OCI-LY3 (cell line): ENCODE data around the gene INCA1.

ENCODE experiments used
- H2AFZ ChIP-seq: fragments of 200-600, 300-600 bp; shearing (Covaris generic); 2 replicates; pipeline ENCODE4 v1.6.0; 2014; ENCODE audit warnings: antibody characterized with exemption, low read depth, low read length
- H3K27ac ChIP-seq: fragments of 200-600, 300-600 bp; sonication (generic); 2 replicates; pipeline ENCODE4 v1.5.1; 2014; ENCODE audit warnings: mild to moderate bottlenecking, low read length, moderate library complexity, mixed read lengths
- H3K27me3 ChIP-seq: fragments of 200-600, 300-600 bp; sonication (generic); 2 replicates; pipeline ENCODE4 v1.6.1; 2014; ENCODE audit warnings: low read depth, low read length, mixed read lengths
- H3K36me3 ChIP-seq: fragments of 200-600, 300-600 bp; sonication (generic); replicated peaks from 2 replicates; pipeline ENCODE3; 2014; ENCODE audit warnings: low read depth, low read length, mixed read lengths
- H3K4me1 ChIP-seq: fragments of 300-600, 200-600 bp; sonication (generic); 2 replicates; pipeline ENCODE4 v1.6.1; 2014; ENCODE audit warnings: low read length, mixed read lengths
- H3K4me2 ChIP-seq: fragments of 200-600, 300-600 bp; sonication (generic); 2 replicates; pipeline ENCODE4 v1.6.1; 2014; ENCODE audit warnings: low read length, mixed read lengths
- H3K4me3 ChIP-seq: fragments of 300-600, 200-600 bp; sonication (generic); 2 replicates; pipeline ENCODE4 v1.5.1; 2014; ENCODE audit warnings: antibody characterized with exemption, mild to moderate bottlenecking, low read length, moderate library complexity
- H3K79me2 ChIP-seq: fragments of 300-600, 200-600 bp; shearing (Covaris generic); 2 replicates; pipeline ENCODE4 v1.6.1; 2014; ENCODE audit warnings: mild to moderate bottlenecking, low read length, mixed read lengths
- H3K9ac ChIP-seq: fragments of 300-600, 200-600 bp; shearing (Covaris generic); 2 replicates; pipeline ENCODE4 v1.6.0; 2014; ENCODE audit warnings: mild to moderate bottlenecking, low read length, moderate library complexity
- H3K9me3 ChIP-seq: fragments of 200-600, 300-600 bp; shearing (Covaris generic); 2 replicates; pipeline ENCODE4 v1.6.1; 2014; ENCODE audit warnings: low read length, mixed read lengths; ENCODE audit not compliant: insufficient read depth
- H4K20me1 ChIP-seq: fragments of 200-600, 300-600 bp; sonication (generic); 2 replicates; pipeline ENCODE4 v1.6.1; 2016; ENCODE audit warnings: low read length, mixed read lengths; ENCODE audit not compliant: insufficient read depth
- EZH2phosphoT487 ChIP-seq: fragments of 200-600 bp; shearing (Covaris generic); IDR thresholded peaks from 2 replicates; pipeline ENCODE4 v1.6.1; 2018; ENCODE audit warnings: antibody characterized with exemption, mixed run types, low read depth
- TF ChIP-seq, protein P1 (sequence below): fragments of 200-600, 300-600 bp; sonication (generic); IDR thresholded peaks from 2 replicates; pipeline ENCODE4 v1.5.1; 2014; ENCODE audit warnings: antibody characterized with exemption, low read length, low read depth

INCA1 gene

DNA sequence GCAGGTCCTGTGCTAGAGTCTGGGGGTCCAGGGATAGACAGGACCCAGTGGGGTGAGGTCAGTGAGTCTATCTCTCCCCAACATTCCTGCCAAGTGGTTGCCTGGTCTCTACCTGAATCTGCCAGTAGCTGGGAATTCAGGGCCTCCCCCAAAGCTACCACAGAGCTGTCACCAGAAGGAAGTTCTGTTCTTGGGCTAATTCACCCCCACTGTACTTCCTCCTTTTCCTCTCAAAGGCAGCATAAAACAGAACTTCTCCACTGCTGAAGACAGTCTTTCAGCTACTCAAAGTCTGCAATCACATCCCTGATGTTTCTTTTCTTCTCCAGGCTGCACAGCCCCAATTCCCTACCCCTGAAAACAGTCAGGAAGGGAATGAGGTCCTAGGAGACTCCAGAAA is 18.6 kb downstream of the INCA1 start:
- no peak overlapping the region for H2AFZ ChIP-seq
- H3K9ac ChIP-seq = no peak overlapping the region
- H4K20me1 ChIP-seq = no peaks in the 10 kb centered on the region
- no peak overlapping the region for H3K4me2 ChIP-seq
- H3K27ac ChIP-seq = no peak overlapping the region
- H3K36me3 ChIP-seq = peaks cover 11% of the 10 kb centered on the region
- peaks cover 20% of the 10 kb centered on the region for H3K4me1 ChIP-seq
- H3K9me3 ChIP-seq = no peaks in the 10 kb centered on the region
- H3K27me3 ChIP-seq = no peaks in the 10 kb centered on the region
- H3K79me2 ChIP-seq = no peaks in the 10 kb centered on the region
- H3K4me3 ChIP-seq = no peak overlapping the region
- TF ChIP-seq, protein P1, sequence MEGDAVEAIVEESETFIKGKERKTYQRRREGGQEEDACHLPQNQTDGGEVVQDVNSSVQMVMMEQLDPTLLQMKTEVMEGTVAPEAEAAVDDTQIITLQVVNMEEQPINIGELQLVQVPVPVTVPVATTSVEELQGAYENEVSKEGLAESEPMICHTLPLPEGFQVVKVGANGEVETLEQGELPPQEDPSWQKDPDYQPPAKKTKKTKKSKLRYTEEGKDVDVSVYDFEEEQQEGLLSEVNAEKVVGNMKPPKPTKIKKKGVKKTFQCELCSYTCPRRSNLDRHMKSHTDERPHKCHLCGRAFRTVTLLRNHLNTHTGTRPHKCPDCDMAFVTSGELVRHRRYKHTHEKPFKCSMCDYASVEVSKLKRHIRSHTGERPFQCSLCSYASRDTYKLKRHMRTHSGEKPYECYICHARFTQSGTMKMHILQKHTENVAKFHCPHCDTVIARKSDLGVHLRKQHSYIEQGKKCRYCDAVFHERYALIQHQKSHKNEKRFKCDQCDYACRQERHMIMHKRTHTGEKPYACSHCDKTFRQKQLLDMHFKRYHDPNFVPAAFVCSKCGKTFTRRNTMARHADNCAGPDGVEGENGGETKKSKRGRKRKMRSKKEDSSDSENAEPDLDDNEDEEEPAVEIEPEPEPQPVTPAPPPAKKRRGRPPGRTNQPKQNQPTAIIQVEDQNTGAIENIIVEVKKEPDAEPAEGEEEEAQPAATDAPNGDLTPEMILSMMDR = no peak
- no peak for TF ChIP-seq EZH2phosphoT487

DNA sequence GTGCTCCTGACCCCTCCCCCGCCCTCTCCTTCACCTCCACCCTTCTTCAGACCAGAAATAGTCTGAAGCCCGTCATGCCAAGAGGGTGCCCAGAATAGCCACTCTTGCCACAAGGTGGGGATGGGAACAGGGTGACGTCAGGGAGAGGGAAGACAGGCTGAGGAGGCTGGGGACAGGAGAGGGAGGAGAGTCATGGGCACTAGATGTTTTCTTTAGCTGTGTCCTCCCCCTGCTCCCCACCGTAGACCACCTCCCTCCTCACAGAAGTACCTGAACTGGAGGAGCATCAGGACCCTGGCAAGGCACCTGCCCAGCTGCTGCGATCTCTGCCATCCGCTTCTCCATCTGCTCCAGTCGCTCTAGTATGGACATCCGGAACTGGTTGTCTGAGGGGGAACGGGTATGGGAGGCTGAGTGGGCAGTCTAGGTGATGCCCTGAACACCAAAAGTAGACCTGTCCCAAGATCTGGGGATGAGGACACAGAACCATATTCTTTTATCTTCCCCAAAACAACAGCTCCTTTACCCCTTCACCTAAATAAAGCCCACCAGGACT is 23.1 kb downstream of the INCA1 start:
- TF ChIP-seq EZH2phosphoT487 = no peak
- TF ChIP-seq, protein P1 = no peak
- no peak overlapping the region for H2AFZ ChIP-seq
- H3K4me3 ChIP-seq = no peak overlapping the region
- H3K4me1 ChIP-seq = peaks cover 5% of the 10 kb centered on the region; the same call in 1 of the 2 replicates
- H3K36me3 ChIP-seq = peaks cover 17% of the 10 kb centered on the region
- no peaks in the 10 kb centered on the region for H3K9me3 ChIP-seq
- no peak overlapping the region for H3K27ac ChIP-seq
- no peak overlapping the region for H3K9ac ChIP-seq
- no peaks in the 10 kb centered on the region for H3K79me2 ChIP-seq
- no peak overlapping the region for H3K4me2 ChIP-seq
- H3K27me3 ChIP-seq = no peaks in the 10 kb centered on the region
- no peaks in the 10 kb centered on the region for H4K20me1 ChIP-seq

- Histone ChIP-seq H3K36me3 (peaks cover 20% of the 10 kb centered on the region), H3K4me3 (no peak overlapping the region), H2AFZ (no peak overlapping the region), H4K20me1 (no peaks in the 10 kb centered on the region), H3K9ac (no peak overlapping the region), H3K4me1 (0 out of 2 replicates have a peak, but pooled peaks cover under 1% of the 10 kb centered on the region), H3K4me2 (no peak overlapping the region), H3K9me3 (no peaks in the 10 kb centered on the region), H3K79me2 (peaks cover 2% of the 10 kb centered on the region; the same call in 1 of the 2 replicates), H3K27ac (no peak overlapping the region), H3K27me3 (no peaks in the 10 kb centered on the region)
- TF ChIP-seq, protein P1 = no peak
- TF ChIP-seq EZH2phosphoT487 = no peak
Measured at GRCh38 chr17:4973256-4974114, 23.8 kb downstream of the INCA1 start.

DNA sequence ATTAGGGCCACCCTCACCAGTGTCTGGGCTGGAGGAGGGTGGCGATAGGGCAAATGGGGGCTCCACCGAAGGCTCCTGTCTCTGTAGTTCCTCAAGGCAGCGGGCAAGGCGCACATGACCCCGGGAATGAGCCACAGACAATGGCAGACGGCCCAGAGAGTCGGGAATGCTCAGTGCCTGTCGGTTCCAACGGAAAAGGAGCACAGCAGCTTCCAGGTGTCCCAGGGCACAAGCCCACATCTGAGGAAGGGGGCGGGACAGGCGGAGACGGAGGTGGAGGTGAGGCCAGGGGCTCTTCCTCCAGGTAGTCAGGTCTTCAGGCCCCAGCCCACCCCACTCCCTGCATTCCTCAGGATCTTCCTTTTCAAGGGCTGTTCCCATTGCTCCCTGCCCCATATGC is 24.6 kb downstream of the INCA1 start:
- Histone ChIP-seq H4K20me1 (no peaks in the 10 kb centered on the region), H3K4me1 (0 out of 2 replicates have a peak, but pooled peaks cover 4% of the 10 kb centered on the region), H3K27me3 (no peaks in the 10 kb centered on the region), H3K27ac (no peak overlapping the region), H2AFZ (no peak overlapping the region), H3K9me3 (no peaks in the 10 kb centered on the region), H3K4me3 (no peak overlapping the region), H3K9ac (no peak overlapping the region), H3K79me2 (peaks cover 8% of the 10 kb centered on the region), H3K4me2 (no peak overlapping the region), H3K36me3 (peaks cover 18% of the 10 kb centered on the region)
- TF ChIP-seq, protein P1 = no peak
- no peak for TF ChIP-seq EZH2phosphoT487
